Esophagus muscularis mucosa (tissue), 4 donors: ENCODE results near the gene STOX2. TPM values are rescaled to one million over a fixed set of nuclear protein-coding genes. Genes with fewer than 3 reads are reported as not detected.
A peak's percentile ranks its signal among the peaks of the same experiment; 100 is the strongest.

Experiments
- DNase-seq: peaks from one replicate; pipeline ENCODE4 v3.0.0-alpha.2; 2017; ENCODE audit errors: extremely low spot score
- H3K27ac ChIP-seq, 4 donors: fragments of 200-600 bp; sonication (generic); replicated peaks in 1 of 4; 1 replicate in 3 of 4; 2 replicates in 1 of 4; pipeline ENCODE4 v1.5.1; 2016 to 2019; ENCODE audit warnings: mild to moderate bottlenecking in 1 of 4
- H3K27me3 ChIP-seq, 4 donors: fragments of 200-600 bp; sonication (generic); one replicate each; pipeline versions ENCODE4 v1.5.1 to v1.6.0; 2016 to 2019
- H3K36me3 ChIP-seq, 4 donors: fragments of 200-600 bp; sonication (generic); one replicate each; pipeline ENCODE4 v1.5.1; 2016 to 2019
- H3K4me1 ChIP-seq, 4 donors: fragments of 200-600 bp; sonication (generic); one replicate each; pipeline ENCODE4 v1.5.1; 2016 to 2019
- H3K4me3 ChIP-seq, 4 donors: fragments of 200-600 bp; sonication (generic); 1 replicate in 2 of 4; 2 replicates in 2 of 4; pipeline ENCODE4 v1.5.1; 2016 to 2019; ENCODE audit warnings: mild to moderate bottlenecking in 4 of 4, moderate library complexity in 1 of 4
- H3K9me3 ChIP-seq, 4 donors: fragments of 200-600 bp; sonication (generic); 1 replicate in 3 of 4; 2 replicates in 1 of 4; pipeline ENCODE4 v1.5.1; 2016 to 2019
- EP300 ChIP-seq: sonication (generic); formaldehyde crosslinking; IDR thresholded peaks from one replicate; pipeline ENCODE4 v1.6.1; 2017; ENCODE audit warnings: antibody characterized with exemption
- POLR2A ChIP-seq: fragments of 450-650 bp; IDR thresholded peaks from one replicate; pipeline ENCODE4 v1.6.1; 2017; ENCODE audit warnings: antibody characterized with exemption, moderate library complexity, mild to moderate bottlenecking, low read depth
- POLR2AphosphoS5 ChIP-seq, 2 donors: sonication (generic); formaldehyde crosslinking; IDR thresholded peaks; one replicate each; pipeline ENCODE4 v1.6.1; 2017; ENCODE audit warnings: antibody characterized with exemption in 2 of 2
- WGBS: methylation state at CpG from one replicate; pipeline ENCODE4 v1.1.5; 2018; 5-methylcytosine and 5-hydroxymethylcytosine counted together
- intact Hi-C: fragments of 100-400 bp; cut with DNase I; formaldehyde crosslinking; loops from one replicate; pipeline ENCODE4 v1.15.1; 2023
- total RNA-seq, 4 donors: library from RNA; depleted of rRNA; stranded (reverse); fragments of >200 nt; gene quantifications; one replicate each; pipeline versions ENCODE4 v1.1.0 to v1.2.1, GENCODE V29; 2016
- TF ChIP-seq, protein P1 (sequence below), 3 experiments: fragments of 200-600 bp in 2 of 3; fragments of 450-650 bp in 1 of 3; sonication (generic) in 2 of 3; IDR thresholded peaks; one replicate each; pipeline ENCODE4 v1.5.1; 2017 to 2019; ENCODE audit warnings: antibody characterized with exemption in 3 of 3, mild to moderate bottlenecking in 2 of 3, moderate library complexity in 1 of 3

Gene STOX2
- total RNA-seq, 4 donors from 2014 or later = 7.0 to 11.7 (median 10.5) TPM

DNA sequence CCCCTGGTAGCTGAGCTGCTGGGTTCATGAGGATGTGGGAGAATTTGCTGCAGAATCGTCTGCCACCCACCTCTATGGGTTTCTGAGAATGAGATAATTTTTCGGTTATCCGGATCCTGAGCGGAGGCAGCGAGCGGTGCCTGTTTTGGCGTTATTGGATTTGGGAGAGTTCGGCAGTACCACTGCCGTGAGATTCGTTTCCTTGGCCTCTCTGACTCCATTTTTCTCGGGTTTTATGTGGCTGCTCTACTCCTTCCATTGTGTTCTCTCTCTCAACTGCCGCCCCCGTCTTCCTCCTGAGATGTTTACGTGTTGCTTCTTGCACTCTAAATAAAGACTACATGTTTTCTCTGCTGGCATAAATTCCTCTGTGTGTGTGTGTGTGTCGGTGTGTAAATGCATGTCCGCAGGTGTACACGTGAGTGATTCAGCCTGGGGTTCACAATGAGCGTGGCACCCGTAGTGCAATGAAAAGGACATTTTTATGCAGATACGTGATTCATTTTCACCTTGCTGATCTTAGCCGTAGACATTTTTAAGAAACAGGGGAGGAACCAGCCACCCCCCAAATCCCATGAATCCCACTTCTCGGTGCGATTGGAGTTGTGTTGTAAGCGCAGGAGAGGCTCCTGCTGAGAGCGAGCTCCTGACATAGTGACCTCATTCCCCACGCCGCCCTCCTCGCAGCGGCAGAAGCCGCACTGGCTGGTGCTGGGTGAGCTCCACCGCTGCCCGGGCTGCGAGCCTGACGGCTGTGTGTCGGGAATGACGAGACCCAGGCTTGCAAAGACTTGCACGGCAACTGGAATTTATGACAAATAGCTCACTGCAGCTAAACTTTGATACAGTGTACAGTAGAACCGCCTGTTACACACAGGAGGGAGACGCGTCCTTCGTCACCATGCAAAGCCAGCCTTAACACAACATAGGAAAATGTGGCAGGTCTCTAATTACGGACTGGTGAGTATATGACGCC lies 82.2 kb downstream of the STOX2 start:
- no peaks in the 10 kb centered on the region for H3K36me3 ChIP-seq
- peak overlapping the region; percentile 75 to 83 (median 76) for H3K27ac ChIP-seq
- H3K27me3 ChIP-seq = no peaks in the 10 kb centered on the region
- peak overlapping the region; percentile 44 to 56 (median 49) for H3K4me3 ChIP-seq
- intact Hi-C loops = loop anchor here (10.0 kb wide), 1 partner anchor 542 kb away; the partner anchor contains the start of gene CDKN2AIP
- H3K9me3 ChIP-seq = no peaks in the 10 kb centered on the region
- whole genome bisulfite sequencing = 55% methylated on average over 27 of the region's 43 CpGs
- TF ChIP-seq, protein P1, sequence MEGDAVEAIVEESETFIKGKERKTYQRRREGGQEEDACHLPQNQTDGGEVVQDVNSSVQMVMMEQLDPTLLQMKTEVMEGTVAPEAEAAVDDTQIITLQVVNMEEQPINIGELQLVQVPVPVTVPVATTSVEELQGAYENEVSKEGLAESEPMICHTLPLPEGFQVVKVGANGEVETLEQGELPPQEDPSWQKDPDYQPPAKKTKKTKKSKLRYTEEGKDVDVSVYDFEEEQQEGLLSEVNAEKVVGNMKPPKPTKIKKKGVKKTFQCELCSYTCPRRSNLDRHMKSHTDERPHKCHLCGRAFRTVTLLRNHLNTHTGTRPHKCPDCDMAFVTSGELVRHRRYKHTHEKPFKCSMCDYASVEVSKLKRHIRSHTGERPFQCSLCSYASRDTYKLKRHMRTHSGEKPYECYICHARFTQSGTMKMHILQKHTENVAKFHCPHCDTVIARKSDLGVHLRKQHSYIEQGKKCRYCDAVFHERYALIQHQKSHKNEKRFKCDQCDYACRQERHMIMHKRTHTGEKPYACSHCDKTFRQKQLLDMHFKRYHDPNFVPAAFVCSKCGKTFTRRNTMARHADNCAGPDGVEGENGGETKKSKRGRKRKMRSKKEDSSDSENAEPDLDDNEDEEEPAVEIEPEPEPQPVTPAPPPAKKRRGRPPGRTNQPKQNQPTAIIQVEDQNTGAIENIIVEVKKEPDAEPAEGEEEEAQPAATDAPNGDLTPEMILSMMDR (IDR thresholded peaks at IDR 0.05) = no peak
- peak; percentile 31 to 75 for TF ChIP-seq POLR2AphosphoS5 (IDR thresholded peaks at IDR 0.05)
- H3K4me1 ChIP-seq = peaks cover 21 to 31% (median 24%) of the 10 kb centered on the region in 4 donors
- no peak for DNase-seq

DNA sequence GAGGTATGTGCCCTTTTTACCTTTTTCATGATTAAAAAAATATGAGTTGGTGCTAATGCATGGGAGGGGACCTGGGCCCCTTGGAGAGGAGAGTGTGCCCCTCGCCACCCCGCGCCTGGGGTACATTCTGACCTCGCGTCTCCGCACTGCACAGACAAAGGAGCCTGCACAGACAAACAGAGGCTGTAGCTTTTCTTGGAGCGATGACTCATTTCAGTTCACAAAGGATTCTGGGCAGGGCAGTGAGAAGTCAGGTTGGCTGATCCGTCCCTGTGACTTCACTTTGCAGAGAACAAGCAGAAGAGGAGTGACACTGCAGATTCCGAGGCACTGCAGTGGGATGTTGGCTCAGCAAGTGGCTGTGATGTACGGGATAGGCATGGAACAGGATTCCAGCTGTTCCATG lies 82.9 kb downstream of the STOX2 start:
- peak; percentile 81 to 95 for TF ChIP-seq POLR2AphosphoS5 (IDR thresholded peaks at IDR 0.05)
- TF ChIP-seq EP300 = no peak
- no peaks in the 10 kb centered on the region for H3K9me3 ChIP-seq
- intact Hi-C loops = loop anchor here (10.0 kb wide), 1 partner anchor 543 kb away; the partner anchor contains the start of gene CDKN2AIP
- peak overlapping the region; percentile 44 to 56 (median 49) for H3K4me3 ChIP-seq
- no peak for DNase-seq
- H3K4me1 ChIP-seq = peaks cover 21 to 31% (median 24%) of the 10 kb centered on the region in 4 donors
- WGBS = 11% methylated on average over 10 of the region's 10 CpGs
- H3K36me3 ChIP-seq = no peaks in the 10 kb centered on the region
- no peaks in the 10 kb centered on the region for H3K27me3 ChIP-seq
- H3K27ac ChIP-seq = peak overlapping the region; percentile 75 to 83 (median 76)

DNA sequence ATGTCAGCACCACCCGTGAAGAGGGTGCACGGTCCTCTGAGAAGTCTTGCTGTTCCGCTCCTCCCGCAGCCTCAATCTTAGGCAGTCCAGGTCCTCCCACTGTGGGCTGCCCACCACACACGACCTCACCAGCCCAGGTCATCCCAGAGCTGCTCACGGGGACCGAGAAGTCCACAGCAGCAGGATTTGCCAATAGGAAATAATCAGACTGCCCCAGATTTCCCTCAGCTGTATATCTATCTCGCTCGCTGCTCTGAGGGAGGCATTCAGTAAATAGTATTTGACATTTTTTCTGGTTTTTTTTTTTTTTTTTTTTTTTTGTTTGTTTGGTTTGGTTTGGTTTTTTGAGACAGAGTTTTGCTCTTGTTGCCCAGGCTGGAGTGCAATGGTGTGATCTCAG lies 83.8 kb downstream of the STOX2 start:
- no peaks in the 10 kb centered on the region for H3K9me3 ChIP-seq
- peaks cover 21 to 31% (median 24%) of the 10 kb centered on the region in 4 donors for H3K4me1 ChIP-seq
- H3K4me3 ChIP-seq = peak overlapping the region in 1 of 4 donors; percentile 48
- no peaks in the 10 kb centered on the region for H3K36me3 ChIP-seq
- no peak for DNase-seq
- TF ChIP-seq EP300 = no peak
- no peak for TF ChIP-seq POLR2AphosphoS5 (IDR thresholded peaks at IDR 0.05)
- TF ChIP-seq POLR2A = no peak
- TF ChIP-seq, protein P1 (IDR thresholded peaks at IDR 0.05) = no peak
- H3K27ac ChIP-seq = peak overlapping the region; percentile 75 to 83 (median 76)
- intact Hi-C loops = loop anchor here (10.0 kb wide), 1 partner anchor 544 kb away; the partner anchor contains the start of gene CDKN2AIP
- no peaks in the 10 kb centered on the region for H3K27me3 ChIP-seq
- 73% methylated on average over 9 of the region's 9 CpGs for WGBS

DNA sequence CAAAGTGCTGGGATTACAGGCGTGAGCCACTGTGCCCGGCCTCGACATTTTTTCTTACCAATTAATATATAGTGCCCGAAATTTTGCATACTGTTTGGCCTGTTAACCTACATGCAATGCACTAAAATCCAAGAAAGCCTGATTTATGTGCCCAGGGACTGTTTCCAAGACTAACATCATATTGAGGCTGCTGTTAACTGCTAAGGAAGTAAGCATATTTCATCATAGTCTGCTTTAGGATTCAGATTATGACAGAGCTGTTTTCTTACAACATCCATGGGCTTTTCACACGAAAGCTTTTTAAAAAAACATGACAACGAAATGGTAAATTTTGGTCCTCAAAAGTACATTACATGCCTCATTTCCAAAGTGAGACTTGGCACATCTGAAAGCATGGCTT lies 84.4 kb downstream of the STOX2 start:
- H3K27me3 ChIP-seq = no peaks in the 10 kb centered on the region
- H3K27ac ChIP-seq = no peak overlapping the region
- H3K4me3 ChIP-seq = no peak overlapping the region
- intact Hi-C loops = loop anchor here (10.0 kb wide), 1 partner anchor 545 kb away; the partner anchor contains the start of gene CDKN2AIP
- H3K4me1 ChIP-seq = peaks cover 21 to 31% (median 24%) of the 10 kb centered on the region in 4 donors
- no peaks in the 10 kb centered on the region for H3K9me3 ChIP-seq
- WGBS = 51% methylated on average over 6 of the region's 6 CpGs
- no peaks in the 10 kb centered on the region for H3K36me3 ChIP-seq
- TF ChIP-seq, protein P1 (IDR thresholded peaks at IDR 0.05) = no peak
- no peak for TF ChIP-seq POLR2AphosphoS5 (IDR thresholded peaks at IDR 0.05)
- TF ChIP-seq EP300 = no peak
- no peak for TF ChIP-seq POLR2A
- no peak for DNase-seq

DNA sequence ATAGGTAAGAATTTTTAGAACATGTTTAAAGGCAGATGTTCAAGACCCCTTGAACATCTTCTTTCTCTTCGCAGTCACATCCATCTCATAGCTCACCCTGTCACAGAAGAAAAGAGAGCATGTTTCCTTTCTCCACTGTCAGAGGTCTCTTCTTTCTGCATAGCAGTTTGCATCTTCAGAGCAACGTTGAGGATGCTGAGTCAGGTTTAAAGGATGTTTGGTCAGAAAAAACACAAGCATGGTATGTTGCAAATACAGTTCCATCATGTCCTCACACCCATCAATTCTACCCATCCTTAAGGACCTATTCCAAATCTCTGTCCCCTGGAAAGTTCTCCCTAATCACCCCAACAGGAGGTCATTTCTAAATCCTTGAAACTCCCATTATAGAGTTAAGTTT lies 84.8 kb downstream of the STOX2 start:
- Histone ChIP-seq H3K27ac (no peak overlapping the region), H3K36me3 (no peaks in the 10 kb centered on the region), H3K4me1 (peaks cover 22 to 34% (median 25%) of the 10 kb centered on the region in 4 donors), H3K4me3 (no peak overlapping the region), H3K9me3 (no peaks in the 10 kb centered on the region), H3K27me3 (no peaks in the 10 kb centered on the region)
- WGBS = 71% methylated on average over 2 of the region's 2 CpGs
- no peak for DNase-seq
- TF ChIP-seq EP300 = no peak
- TF ChIP-seq POLR2A = no peak
- TF ChIP-seq POLR2AphosphoS5 (IDR thresholded peaks at IDR 0.05) = no peak
- TF ChIP-seq, protein P1 (IDR thresholded peaks at IDR 0.05) = no peak
- intact Hi-C loops = loop anchor here (10.0 kb wide), 1 partner anchor 545 kb away; the partner anchor contains the start of gene CDKN2AIP
